Cardiac fibroblast (primary cell): Measurements from ENCODE around the gene VAC14.

Source experiments
- DNase-seq, 2 donors: peaks; one replicate each; pipeline versions ENCODE4 v3.0.0 to v3.0.0-alpha.2; 2010; ENCODE audit warnings: low read depth in 2 of 2
- H3K4me3 ChIP-seq, 2 donors: replicated peaks in 1 of 2; 1 replicate in 1 of 2; 2 replicates in 1 of 2; pipeline ENCODE4 v1.5.1; 2011; ENCODE audit warnings: low read depth in 2 of 2, low read length in 2 of 2, mild to moderate bottlenecking in 2 of 2, moderate library complexity in 1 of 2
- CTCF ChIP-seq: IDR thresholded peaks from one replicate; pipeline ENCODE4 v1.5.1; 2011; ENCODE audit warnings: low read depth, mild to moderate bottlenecking, low read length, inconsistent platforms

Gene VAC14

GRCh38 chr16:70665806-70666735 lies 134.9 kb downstream of the VAC14 start:
- no peak for DNase-seq
- no peak overlapping the region for H3K4me3 ChIP-seq
- no peak for TF ChIP-seq CTCF

GRCh38 chr16:70665113-70665694 lies 135.8 kb downstream of the VAC14 start:
- no peak overlapping the region for H3K4me3 ChIP-seq
- no peak for TF ChIP-seq CTCF
- DNase-seq: no peak

GRCh38 chr16:70664325-70665112 lies 136.4 kb downstream of the VAC14 start:
- TF ChIP-seq CTCF: no peak
- H3K4me3 ChIP-seq: no peak overlapping the region
- DNase-seq: no peak

- no peak for TF ChIP-seq CTCF
- H3K4me3 ChIP-seq: no peak overlapping the region
- DNase-seq: no peak
Measured at GRCh38 chr16:70663524-70664324, 137.2 kb downstream of the VAC14 start.

- no peak overlapping the region for H3K4me3 ChIP-seq
- DNase-seq: no peak
- no peak for TF ChIP-seq CTCF
Measured at GRCh38 chr16:70662991-70663523, 137.9 kb downstream of the VAC14 start.
